Neuronal stem cell (in vitro differentiated cells): ENCODE results near the gene KLHL20.

Source experiments
- DNase-seq: peaks from one replicate; pipeline ENCODE4 v3.0.0-alpha.2; 2013; ENCODE audit warnings: low spot score
- H2AFZ ChIP-seq: one replicate; pipeline ENCODE4 v1.6.1; 2013; ENCODE audit warnings: mild to moderate bottlenecking, low read length, inconsistent platforms
- H2AK5ac ChIP-seq: 2 replicates; pipeline ENCODE4 v1.6.1; 2013; ENCODE audit warnings: low read depth, mild to moderate bottlenecking, inconsistent platforms, low read length, moderate library complexity, mixed read lengths
- H2BK120ac ChIP-seq: 2 replicates; pipeline ENCODE4 v1.6.1; 2013; ENCODE audit warnings: low read depth, mild to moderate bottlenecking, inconsistent platforms, low read length, moderate library complexity, mixed read lengths
- H2BK12ac ChIP-seq: one replicate; pipeline ENCODE4 v1.6.1; 2013; ENCODE audit warnings: low read length, inconsistent platforms
- H2BK15ac ChIP-seq: 2 replicates; pipeline ENCODE4 v1.6.1; 2013; ENCODE audit warnings: mild to moderate bottlenecking, low read length, inconsistent platforms, mixed read lengths
- H2BK5ac ChIP-seq: one replicate; pipeline ENCODE4 v1.6.1; 2013; ENCODE audit warnings: inconsistent platforms, mild to moderate bottlenecking, low read length, moderate library complexity
- H3K14ac ChIP-seq: one replicate; pipeline ENCODE4 v1.6.1; 2013; ENCODE audit warnings: low read length, inconsistent platforms
- H3K18ac ChIP-seq: 2 replicates; pipeline ENCODE4 v1.6.1; 2013; ENCODE audit warnings: low read length, inconsistent platforms
- H3K23ac ChIP-seq: 2 replicates; pipeline ENCODE4 v1.6.1; 2013; ENCODE audit warnings: low read depth, mild to moderate bottlenecking, mixed read lengths, low read length, inconsistent platforms; ENCODE audit not compliant: poor library complexity
- H3K27ac ChIP-seq: replicated peaks from 3 replicates; pipeline ENCODE4 v1.5.1; 2013; ENCODE audit warnings: low read length, inconsistent platforms
- H3K27me3 ChIP-seq, 3 experiments: 2 replicates each; pipeline ENCODE4 v1.6.1; 2013; ENCODE audit warnings: low read length in 3 of 3, mild to moderate bottlenecking in 2 of 3, inconsistent platforms in 1 of 3, low read depth in 1 of 3, mixed read lengths in 1 of 3, moderate library complexity in 1 of 3; ENCODE audit not compliant: control insufficient read depth in 3 of 3, insufficient read depth in 3 of 3
- H3K36me3 ChIP-seq, 2 donors: replicated peaks in 1 of 2; 2 replicates each; pipeline ENCODE4 v1.6.1; 2013; ENCODE audit warnings: low read length in 2 of 2; ENCODE audit not compliant: control insufficient read depth in 2 of 2, insufficient read depth in 2 of 2
- H3K4ac ChIP-seq: 2 replicates; pipeline ENCODE4 v1.6.1; 2013; ENCODE audit warnings: inconsistent platforms, mild to moderate bottlenecking, low read length, moderate library complexity
- H3K4me1 ChIP-seq, 2 donors: 1 replicate in 1 of 2; 2 replicates in 1 of 2; pipeline ENCODE4 v1.6.1; 2013; ENCODE audit warnings: low read length in 2 of 2, low read depth in 1 of 2; ENCODE audit not compliant: control insufficient read depth in 2 of 2, insufficient read depth in 1 of 2
- H3K4me2 ChIP-seq: one replicate; pipeline ENCODE4 v1.6.1; 2013; ENCODE audit warnings: mild to moderate bottlenecking, low read length, inconsistent platforms; ENCODE audit not compliant: insufficient read depth, poor library complexity, severe bottlenecking
- H3K4me3 ChIP-seq, 2 donors: 2 replicates each; pipeline ENCODE4 v1.5.1; 2013; ENCODE audit warnings: low read length in 2 of 2, mild to moderate bottlenecking in 2 of 2, inconsistent platforms in 1 of 2, moderate library complexity in 1 of 2
- H3K79me1 ChIP-seq: one replicate; pipeline ENCODE4 v1.6.1; 2013; ENCODE audit warnings: low read depth, mild to moderate bottlenecking, inconsistent platforms, low read length, moderate library complexity
- H3K9ac ChIP-seq: one replicate; pipeline ENCODE4 v1.6.1; 2013; ENCODE audit warnings: mild to moderate bottlenecking, low read depth, low read length, inconsistent platforms; ENCODE audit not compliant: poor library complexity
- H3K9me3 ChIP-seq, 2 donors: replicated peaks in 1 of 2; 2 replicates each; pipeline versions ENCODE3 to v1.6.1; 2013; ENCODE audit warnings: low read length in 2 of 2, mild to moderate bottlenecking in 2 of 2, inconsistent platforms in 1 of 2, low read depth in 1 of 2, mixed read lengths in 1 of 2, moderate library complexity in 1 of 2; ENCODE audit not compliant: control insufficient read depth in 2 of 2, insufficient read depth in 1 of 2
- H4K8ac ChIP-seq: one replicate; pipeline ENCODE4 v1.6.1; 2013; ENCODE audit warnings: low read depth, mild to moderate bottlenecking, inconsistent platforms, low read length, moderate library complexity
- H4K91ac ChIP-seq: one replicate; pipeline ENCODE4 v1.6.1; 2013; ENCODE audit warnings: low read length, low read depth, mild to moderate bottlenecking, inconsistent platforms; ENCODE audit not compliant: poor library complexity
- WGBS, 2 donors: extraction: QIAGEN DNeasy Blood & Tissue Kit; methylation state at CpG; one replicate each; pipeline ENCODE4 v1.1.7; 2013; ENCODE audit warnings: missing lambda C conversion rate in 2 of 2, mixed read lengths in 1 of 2; ENCODE audit not compliant: insufficient read length in 2 of 2, insufficient replicate concordance in 1 of 2; ENCODE audit errors: extremely low coverage in 2 of 2; 5-methylcytosine and 5-hydroxymethylcytosine counted together

Gene KLHL20

GRCh38 chr1:173742203-173742886, 27.6 kb downstream of the KLHL20 start:
- Histone ChIP-seq H3K4me3 (no peak overlapping the region), H2AFZ (no peak overlapping the region), H3K18ac (no peak overlapping the region), H3K9ac (no peak overlapping the region), H3K4me2 (no peak overlapping the region), H3K79me1 (peaks cover 2% of the 10 kb centered on the region), H2BK5ac (no peak overlapping the region), H3K14ac (no peak overlapping the region), H4K91ac (no peak overlapping the region), H3K23ac (no peak overlapping the region), H3K4me1 (no peaks in the 10 kb centered on the region), H4K8ac (no peak overlapping the region), H2BK120ac (no peak overlapping the region), H3K27me3 (no peaks in the 10 kb centered on the region), H3K4ac (no peak overlapping the region), H3K9me3 (no peaks in the 10 kb centered on the region), H2AK5ac (no peak overlapping the region), H2BK12ac (no peak overlapping the region), H3K36me3 (peaks cover 2 to 11% of the 10 kb centered on the region in 2 donors), H3K27ac (no peak overlapping the region), H2BK15ac (no peak overlapping the region)
- no CpG with 5 or more reads among the region's 10 CpGs for WGBS, 2 donors
- DNase-seq: no peak

DNA sequence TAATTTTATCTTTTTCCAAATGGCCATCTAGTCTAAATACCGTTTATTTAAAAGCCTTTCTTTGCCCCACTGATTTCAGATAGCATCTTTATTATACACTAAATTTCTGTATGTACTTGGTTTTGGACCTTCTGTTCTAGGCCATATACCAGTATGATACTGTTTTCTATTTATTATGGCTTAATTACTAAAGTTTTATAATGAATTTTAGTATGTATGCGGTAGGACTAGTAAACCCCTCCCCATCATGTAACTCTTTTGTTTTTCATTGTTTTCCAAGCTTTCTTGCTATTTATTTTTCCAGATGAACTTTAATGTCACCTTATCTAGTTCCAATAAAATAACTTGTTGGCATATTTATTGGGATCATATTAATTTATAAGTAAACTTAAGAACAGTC, 29.9 kb downstream of the KLHL20 start:
- H3K27me3 ChIP-seq: no peaks in the 10 kb centered on the region
- peaks cover 2 to 11% of the 10 kb centered on the region in 2 donors for H3K36me3 ChIP-seq
- no peak overlapping the region for H3K14ac ChIP-seq
- H3K9me3 ChIP-seq: no peaks in the 10 kb centered on the region
- H2BK15ac ChIP-seq: no peak overlapping the region
- WGBS, 2 donors: no CpG with 5 or more reads among the region's 2 CpGs
- no peak overlapping the region for H2BK12ac ChIP-seq
- H3K23ac ChIP-seq: no peak overlapping the region
- H3K27ac ChIP-seq: no peak overlapping the region
- no peak overlapping the region for H3K9ac ChIP-seq
- no peak overlapping the region for H4K8ac ChIP-seq
- no peak overlapping the region for H3K18ac ChIP-seq
- DNase-seq: no peak
- no peak overlapping the region for H3K4me3 ChIP-seq
- no peak overlapping the region for H2BK5ac ChIP-seq
- no peak overlapping the region for H3K4ac ChIP-seq
- peaks cover 2% of the 10 kb centered on the region for H3K79me1 ChIP-seq
- H2AK5ac ChIP-seq: no peak overlapping the region
- no peaks in the 10 kb centered on the region for H3K4me1 ChIP-seq
- H3K4me2 ChIP-seq: no peak overlapping the region
- H2BK120ac ChIP-seq: no peak overlapping the region
- no peak overlapping the region for H4K91ac ChIP-seq
- no peak overlapping the region for H2AFZ ChIP-seq

DNA sequence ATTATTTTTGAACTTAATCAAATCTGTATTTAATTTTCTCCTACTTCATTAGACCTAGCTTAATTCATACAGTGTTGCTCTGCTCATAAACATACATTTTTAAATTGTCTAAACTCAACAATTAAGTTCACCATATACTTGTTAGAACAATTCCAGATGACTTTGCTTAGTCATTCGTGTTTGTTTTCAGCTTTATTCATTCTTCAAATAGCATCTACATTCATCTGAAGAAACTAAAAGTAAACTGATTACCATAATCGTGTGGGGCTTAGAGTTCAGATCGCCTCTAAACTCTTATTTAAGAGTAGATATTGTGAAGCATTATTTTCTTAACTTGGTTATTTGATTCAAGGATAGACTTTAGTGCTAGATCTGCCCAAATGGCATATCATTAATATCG, 34.4 kb downstream of the KLHL20 start:
- H3K9ac ChIP-seq: no peak overlapping the region
- no peak overlapping the region for H3K4me3 ChIP-seq
- H3K27me3 ChIP-seq: no peaks in the 10 kb centered on the region
- no peak overlapping the region for H2BK120ac ChIP-seq
- no peak overlapping the region for H3K23ac ChIP-seq
- H3K4ac ChIP-seq: no peak overlapping the region
- H2AFZ ChIP-seq: no peak overlapping the region
- H3K4me2 ChIP-seq: no peak overlapping the region
- no peak overlapping the region for H2BK15ac ChIP-seq
- no peak overlapping the region for H2BK5ac ChIP-seq
- H3K4me1 ChIP-seq: no peaks in the 10 kb centered on the region
- no peak overlapping the region for H4K91ac ChIP-seq
- H3K36me3 ChIP-seq: peaks cover 0 to 25% of the 10 kb centered on the region in 2 donors
- H3K14ac ChIP-seq: no peak overlapping the region
- no peak overlapping the region for H3K27ac ChIP-seq
- H3K18ac ChIP-seq: no peak overlapping the region
- H4K8ac ChIP-seq: no peak overlapping the region
- no CpG with 5 or more reads among the region's 4 CpGs for WGBS, 2 donors
- no peak overlapping the region for H2BK12ac ChIP-seq
- no peaks in the 10 kb centered on the region for H3K9me3 ChIP-seq
- H2AK5ac ChIP-seq: no peak overlapping the region
- no peak for DNase-seq
- no peaks in the 10 kb centered on the region for H3K79me1 ChIP-seq

DNA sequence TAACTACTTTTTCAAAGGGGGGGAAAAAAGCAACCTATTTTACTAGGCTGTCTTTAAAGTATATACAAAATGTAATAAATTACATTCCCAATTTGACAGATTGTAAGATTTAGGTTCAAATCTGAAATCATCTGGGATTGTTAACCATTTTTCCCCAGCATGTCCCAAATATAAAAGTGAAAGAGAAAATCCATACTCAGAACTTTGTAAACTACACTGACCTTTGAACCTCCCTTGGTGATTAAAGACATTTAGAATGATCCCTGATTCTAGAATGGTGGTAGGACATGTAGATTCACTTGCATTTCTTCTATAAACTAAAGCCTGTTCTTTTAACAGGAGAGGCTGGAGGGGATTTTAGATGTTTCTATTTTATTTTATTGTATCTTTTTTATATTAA, 39.0 kb downstream of the KLHL20 start:
- Histone ChIP-seq H3K36me3 (peaks cover 12 to 68% of the 10 kb centered on the region in 2 donors), H3K14ac (no peak overlapping the region), H4K91ac (no peak overlapping the region), H3K27me3 (no peaks in the 10 kb centered on the region), H3K23ac (no peak overlapping the region), H4K8ac (no peak overlapping the region), H2AFZ (no peak overlapping the region), H2BK120ac (no peak overlapping the region), H3K27ac (no peak overlapping the region), H3K79me1 (no peaks in the 10 kb centered on the region), H3K18ac (no peak overlapping the region), H3K9me3 (no peaks in the 10 kb centered on the region), H3K9ac (no peak overlapping the region), H2AK5ac (no peak overlapping the region), H2BK5ac (no peak overlapping the region), H3K4me1 (no peaks in the 10 kb centered on the region), H3K4me3 (no peak overlapping the region), H3K4me2 (no peak overlapping the region), H3K4ac (no peak overlapping the region), H2BK15ac (no peak overlapping the region), H2BK12ac (no peak overlapping the region)
- no peak for DNase-seq
